Measurements from ENCODE around the gene ERAL1. TPM values are rescaled to one million over a fixed set of nuclear protein-coding genes. Genes with fewer than 3 reads are reported as not detected.
"Not testable (repeated sequence)": the region's sequence is repeated elsewhere in the genome, so short reads cannot be mapped to it uniquely, and the experiment has no call there.

The ERAL1 gene
- total RNA-seq, 1 donor from 2014 or later = 51.1 TPM

DNA sequence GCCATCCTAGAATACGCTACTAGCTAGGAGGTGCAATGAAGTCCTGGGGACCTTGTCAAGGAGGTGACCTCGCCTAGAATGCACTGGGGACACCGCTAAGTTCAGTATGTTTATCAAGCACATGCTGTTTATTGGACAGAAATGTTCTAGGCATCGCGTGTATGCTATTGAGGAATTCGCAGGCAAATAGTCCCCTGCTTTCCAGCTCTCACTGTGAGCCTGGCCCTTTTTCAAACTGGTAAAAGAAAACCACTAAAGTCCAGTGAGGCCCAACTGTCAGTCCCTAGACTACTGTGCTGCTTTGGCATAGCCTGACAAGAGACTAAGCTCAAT lies 11.0 kb upstream of the ERAL1 start:
- Mint-ChIP-seq H3K4me3 (peak overlapping the region; percentile 59), H3K36me3 (no peaks in the 10 kb centered on the region), H3K9me3 (no peaks in the 10 kb centered on the region)

DNA sequence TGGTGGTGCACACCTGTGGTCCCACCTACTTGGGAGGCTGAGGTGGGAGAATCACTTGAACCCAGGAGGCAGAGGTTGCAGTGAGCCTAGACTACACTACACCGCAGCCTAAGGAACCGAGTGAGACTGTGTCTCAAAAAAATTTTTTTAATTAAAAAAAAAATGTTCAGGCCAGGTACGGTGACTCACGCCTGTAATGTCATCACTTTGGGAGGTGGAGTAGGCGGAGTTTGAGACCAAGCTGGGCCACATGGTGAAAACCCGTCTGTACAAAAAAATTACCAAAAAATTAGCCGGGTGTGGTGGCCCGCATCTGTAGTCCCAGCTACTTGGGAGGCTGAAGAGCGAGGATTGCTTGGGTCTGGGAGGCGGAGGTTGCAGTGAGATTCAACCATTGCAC lies 8.6 kb upstream of the ERAL1 start:
- no peak overlapping the region for H3K4me3 Mint-ChIP-seq
- TF ChIP-seq, protein P1, sequence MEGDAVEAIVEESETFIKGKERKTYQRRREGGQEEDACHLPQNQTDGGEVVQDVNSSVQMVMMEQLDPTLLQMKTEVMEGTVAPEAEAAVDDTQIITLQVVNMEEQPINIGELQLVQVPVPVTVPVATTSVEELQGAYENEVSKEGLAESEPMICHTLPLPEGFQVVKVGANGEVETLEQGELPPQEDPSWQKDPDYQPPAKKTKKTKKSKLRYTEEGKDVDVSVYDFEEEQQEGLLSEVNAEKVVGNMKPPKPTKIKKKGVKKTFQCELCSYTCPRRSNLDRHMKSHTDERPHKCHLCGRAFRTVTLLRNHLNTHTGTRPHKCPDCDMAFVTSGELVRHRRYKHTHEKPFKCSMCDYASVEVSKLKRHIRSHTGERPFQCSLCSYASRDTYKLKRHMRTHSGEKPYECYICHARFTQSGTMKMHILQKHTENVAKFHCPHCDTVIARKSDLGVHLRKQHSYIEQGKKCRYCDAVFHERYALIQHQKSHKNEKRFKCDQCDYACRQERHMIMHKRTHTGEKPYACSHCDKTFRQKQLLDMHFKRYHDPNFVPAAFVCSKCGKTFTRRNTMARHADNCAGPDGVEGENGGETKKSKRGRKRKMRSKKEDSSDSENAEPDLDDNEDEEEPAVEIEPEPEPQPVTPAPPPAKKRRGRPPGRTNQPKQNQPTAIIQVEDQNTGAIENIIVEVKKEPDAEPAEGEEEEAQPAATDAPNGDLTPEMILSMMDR (conservative IDR thresholded peaks at IDR 0.05) = no peak
- no peaks in the 10 kb centered on the region for H3K9me3 Mint-ChIP-seq
- no peak for DNase-seq (ENCODE audit: extremely low spot score, unreplicated experiment)
- no peaks in the 10 kb centered on the region for H3K36me3 Mint-ChIP-seq
- H3K4me1 Mint-ChIP-seq (ENCODE audit: unreplicated experiment) = peaks cover 9% of the 10 kb centered on the region
- H3K27me3 Mint-ChIP-seq = no peaks in the 10 kb centered on the region
- H3K27ac Mint-ChIP-seq = no peak overlapping the region

More for the DNA sequence above, 11.0 kb upstream of the ERAL1 start:
- H3K27ac Mint-ChIP-seq = no peak overlapping the region
- H3K4me1 Mint-ChIP-seq (ENCODE audit: unreplicated experiment) = peaks cover 16% of the 10 kb centered on the region
- H3K27me3 Mint-ChIP-seq = no peaks in the 10 kb centered on the region
- TF ChIP-seq, protein P1 (conservative IDR thresholded peaks at IDR 0.05) = no peak
- DNase-seq (ENCODE audit: extremely low spot score, unreplicated experiment) = no peak

DNA sequence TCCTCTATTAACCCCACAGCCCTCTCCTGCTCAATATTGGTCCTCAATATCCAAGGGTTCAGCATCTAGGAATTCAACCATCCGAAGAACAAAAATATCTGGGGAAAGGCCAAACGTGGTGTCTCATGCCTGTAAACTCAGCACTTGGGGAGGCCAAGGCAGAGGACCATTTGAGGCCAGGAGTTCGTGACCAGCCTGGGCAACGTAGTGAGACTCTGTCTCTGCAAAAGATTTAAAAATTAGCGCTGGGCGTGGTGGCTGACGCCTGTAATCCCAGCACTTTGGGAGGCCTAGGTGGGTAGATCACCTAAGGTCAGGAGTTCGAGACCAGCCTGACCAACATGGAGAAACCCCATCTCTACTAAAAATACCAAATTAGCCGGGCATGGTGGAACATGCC lies 8.1 kb upstream of the ERAL1 start:
- H3K9me3 Mint-ChIP-seq; H3K4me3 Mint-ChIP-seq; H3K4me1 Mint-ChIP-seq (ENCODE audit: unreplicated experiment); H3K36me3 Mint-ChIP-seq; H3K27me3 Mint-ChIP-seq; H3K27ac Mint-ChIP-seq; DNase-seq (ENCODE audit: extremely low spot score, unreplicated experiment): not testable (repeated sequence)

DNA sequence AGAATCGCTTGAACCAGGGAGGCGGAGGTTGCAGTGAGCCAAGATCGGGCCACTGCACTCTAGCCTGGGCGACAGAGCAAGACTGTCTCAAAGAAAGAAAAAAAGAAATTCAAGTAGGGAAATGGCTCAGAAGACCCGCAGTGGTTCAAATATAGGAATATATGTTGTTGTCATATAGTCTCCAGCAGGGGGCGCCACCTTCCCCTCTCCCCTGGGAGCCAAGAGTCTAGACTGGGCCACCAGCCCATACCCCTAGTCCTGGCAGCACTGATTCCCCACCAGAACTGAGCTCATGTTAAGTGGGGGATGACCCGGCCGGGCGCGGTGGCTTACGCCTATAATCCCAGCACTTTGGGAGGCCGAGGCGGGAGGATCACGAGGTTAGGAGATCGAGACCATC lies 6.1 kb upstream of the ERAL1 start:
- not testable (repeated sequence) for H3K4me3 Mint-ChIP-seq; H3K4me1 Mint-ChIP-seq (ENCODE audit: unreplicated experiment); DNase-seq (ENCODE audit: extremely low spot score, unreplicated experiment); H3K9me3 Mint-ChIP-seq; H3K27ac Mint-ChIP-seq; H3K36me3 Mint-ChIP-seq; H3K27me3 Mint-ChIP-seq
- TF ChIP-seq, protein P1 (conservative IDR thresholded peaks at IDR 0.05) = peak; percentile 70

DNA sequence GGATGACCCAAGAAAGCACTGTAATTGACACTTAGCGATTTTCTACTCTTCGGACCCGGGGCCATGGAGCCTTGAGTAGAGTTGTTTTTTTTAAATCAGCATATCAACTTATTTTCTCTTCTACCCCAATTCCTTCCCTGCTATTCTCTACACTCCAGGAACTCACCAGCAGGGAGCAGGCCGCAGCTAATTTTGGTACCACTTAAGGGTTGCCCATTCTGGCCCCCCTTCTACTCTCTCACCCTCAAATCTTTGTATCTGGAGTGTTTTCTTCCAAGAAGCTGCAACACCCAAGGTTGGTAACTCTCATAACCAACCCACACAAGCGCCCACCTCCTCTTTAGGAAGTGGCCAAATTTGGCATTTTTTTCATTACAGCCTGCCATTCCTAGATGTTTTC lies 5.5 kb upstream of the ERAL1 start:
- Mint-ChIP-seq H3K4me3 (no peak overlapping the region), H3K4me1 (ENCODE audit: unreplicated experiment) (no peaks in the 10 kb centered on the region), H3K9me3 (no peaks in the 10 kb centered on the region), H3K27ac (no peak overlapping the region), H3K27me3 (no peaks in the 10 kb centered on the region), H3K36me3 (no peaks in the 10 kb centered on the region)
- TF ChIP-seq, protein P1 (conservative IDR thresholded peaks at IDR 0.05) = no peak
- no peak for DNase-seq (ENCODE audit: extremely low spot score, unreplicated experiment)

DNA sequence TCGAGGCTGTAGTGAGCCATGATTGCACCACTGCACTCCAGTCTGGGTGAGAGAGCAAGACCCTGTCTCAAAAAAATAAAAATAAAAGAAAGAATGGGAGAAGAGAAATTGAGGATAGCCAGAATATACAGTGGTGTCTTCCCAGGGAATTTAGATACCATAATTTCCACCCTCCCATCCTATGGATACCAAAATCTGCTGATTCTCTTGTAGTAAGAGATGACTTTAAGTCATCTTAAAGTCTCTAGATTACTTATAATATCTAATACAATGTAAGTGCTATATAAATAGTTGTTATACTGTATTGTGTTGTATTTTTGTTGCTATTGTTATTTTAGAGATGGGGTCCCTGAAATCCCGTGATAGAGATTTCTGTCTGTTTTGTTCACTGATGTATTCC lies 1.5 kb upstream of the ERAL1 start:
- no peak overlapping the region for H3K27ac Mint-ChIP-seq
- H3K27me3 Mint-ChIP-seq = no peaks in the 10 kb centered on the region
- H3K4me1 Mint-ChIP-seq (ENCODE audit: unreplicated experiment) = no peaks in the 10 kb centered on the region
- peaks cover 3% of the 10 kb centered on the region for H3K36me3 Mint-ChIP-seq
- H3K4me3 Mint-ChIP-seq = no peak overlapping the region
- H3K9me3 Mint-ChIP-seq = no peaks in the 10 kb centered on the region
- TF ChIP-seq, protein P1 (conservative IDR thresholded peaks at IDR 0.05) = no peak
- DNase-seq (ENCODE audit: extremely low spot score, unreplicated experiment) = no peak
